ENCODE data around the gene FAM118B. TPM values are rescaled to one million over a fixed set of nuclear protein-coding genes. Genes with fewer than 3 reads are reported as not detected.

FAM118B gene
- total and polyA plus RNA-seq, 8 donors, result 6.9 to 50.7 (median 23.5) TPM

DNA sequence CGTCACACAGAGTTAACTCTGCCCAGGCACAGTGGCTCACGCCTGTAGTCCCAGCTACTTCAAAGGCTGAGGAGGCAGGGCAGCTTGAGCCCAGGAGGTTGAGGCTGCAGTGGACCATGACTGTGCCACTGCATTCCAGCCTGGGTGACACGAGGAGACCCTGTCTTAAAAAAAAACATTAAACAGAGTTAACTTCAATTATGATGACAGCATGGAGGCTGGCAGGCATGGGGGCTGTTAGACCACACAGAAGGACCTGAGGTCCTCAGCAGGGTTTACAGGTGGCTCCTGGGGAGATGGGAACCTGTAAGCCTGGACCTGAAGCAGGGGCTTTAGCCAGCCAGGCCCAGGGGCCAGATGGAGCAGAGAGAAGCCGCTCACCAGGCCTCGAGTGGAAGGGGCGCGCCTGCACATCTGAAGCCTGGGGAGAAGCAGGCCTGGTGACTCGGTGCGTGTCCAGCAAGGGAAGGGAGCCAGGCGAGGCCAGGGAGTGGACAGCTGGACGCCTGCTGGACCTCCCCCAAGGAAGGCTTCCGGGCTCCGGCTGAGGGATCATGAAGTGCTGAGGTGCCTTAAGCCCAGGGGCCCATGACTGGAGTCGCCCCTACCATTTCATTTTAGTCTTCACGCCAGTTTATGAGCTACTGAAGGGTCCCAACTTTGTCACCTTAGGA is 25.4 kb upstream of the FAM118B start:
- no peaks in the 10 kb centered on the region for H3K9me3 ChIP-seq
- H3K4me1 ChIP-seq, result no peaks in the 10 kb centered on the region
- 71 to 85% (median 72%) methylated on average over 8 to 15 of the region's 15 CpGs for WGBS, 5 donors
- peak in 1 of 2 donors; percentile 40 for DNase-seq
- H3K36me3 ChIP-seq, result peaks cover 0 to 50% (median 27%) of the 10 kb centered on the region in 4 donors
- no peak overlapping the region for H3K27ac ChIP-seq
- H3K27me3 ChIP-seq, result no peaks in the 10 kb centered on the region
- no peak overlapping the region for H3K4me3 ChIP-seq
- TF ChIP-seq POLR2A (IDR thresholded peaks at IDR 0.05), result no peak
- TF ChIP-seq POLR2AphosphoS5 (IDR thresholded peaks at IDR 0.05), result no peak
- TF ChIP-seq, protein P1, sequence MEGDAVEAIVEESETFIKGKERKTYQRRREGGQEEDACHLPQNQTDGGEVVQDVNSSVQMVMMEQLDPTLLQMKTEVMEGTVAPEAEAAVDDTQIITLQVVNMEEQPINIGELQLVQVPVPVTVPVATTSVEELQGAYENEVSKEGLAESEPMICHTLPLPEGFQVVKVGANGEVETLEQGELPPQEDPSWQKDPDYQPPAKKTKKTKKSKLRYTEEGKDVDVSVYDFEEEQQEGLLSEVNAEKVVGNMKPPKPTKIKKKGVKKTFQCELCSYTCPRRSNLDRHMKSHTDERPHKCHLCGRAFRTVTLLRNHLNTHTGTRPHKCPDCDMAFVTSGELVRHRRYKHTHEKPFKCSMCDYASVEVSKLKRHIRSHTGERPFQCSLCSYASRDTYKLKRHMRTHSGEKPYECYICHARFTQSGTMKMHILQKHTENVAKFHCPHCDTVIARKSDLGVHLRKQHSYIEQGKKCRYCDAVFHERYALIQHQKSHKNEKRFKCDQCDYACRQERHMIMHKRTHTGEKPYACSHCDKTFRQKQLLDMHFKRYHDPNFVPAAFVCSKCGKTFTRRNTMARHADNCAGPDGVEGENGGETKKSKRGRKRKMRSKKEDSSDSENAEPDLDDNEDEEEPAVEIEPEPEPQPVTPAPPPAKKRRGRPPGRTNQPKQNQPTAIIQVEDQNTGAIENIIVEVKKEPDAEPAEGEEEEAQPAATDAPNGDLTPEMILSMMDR (IDR thresholded peaks at IDR 0.05), result no peak
- TF ChIP-seq EP300 (IDR thresholded peaks at IDR 0.05), result no peak
- intact Hi-C loops (cut with DNase I; ENCODE audit: low total_unique reads), result loop anchor here (5.0 kb wide), 2 partner anchors 249 to 264 kb away; no protein-coding TSS in a partner anchor

DNA sequence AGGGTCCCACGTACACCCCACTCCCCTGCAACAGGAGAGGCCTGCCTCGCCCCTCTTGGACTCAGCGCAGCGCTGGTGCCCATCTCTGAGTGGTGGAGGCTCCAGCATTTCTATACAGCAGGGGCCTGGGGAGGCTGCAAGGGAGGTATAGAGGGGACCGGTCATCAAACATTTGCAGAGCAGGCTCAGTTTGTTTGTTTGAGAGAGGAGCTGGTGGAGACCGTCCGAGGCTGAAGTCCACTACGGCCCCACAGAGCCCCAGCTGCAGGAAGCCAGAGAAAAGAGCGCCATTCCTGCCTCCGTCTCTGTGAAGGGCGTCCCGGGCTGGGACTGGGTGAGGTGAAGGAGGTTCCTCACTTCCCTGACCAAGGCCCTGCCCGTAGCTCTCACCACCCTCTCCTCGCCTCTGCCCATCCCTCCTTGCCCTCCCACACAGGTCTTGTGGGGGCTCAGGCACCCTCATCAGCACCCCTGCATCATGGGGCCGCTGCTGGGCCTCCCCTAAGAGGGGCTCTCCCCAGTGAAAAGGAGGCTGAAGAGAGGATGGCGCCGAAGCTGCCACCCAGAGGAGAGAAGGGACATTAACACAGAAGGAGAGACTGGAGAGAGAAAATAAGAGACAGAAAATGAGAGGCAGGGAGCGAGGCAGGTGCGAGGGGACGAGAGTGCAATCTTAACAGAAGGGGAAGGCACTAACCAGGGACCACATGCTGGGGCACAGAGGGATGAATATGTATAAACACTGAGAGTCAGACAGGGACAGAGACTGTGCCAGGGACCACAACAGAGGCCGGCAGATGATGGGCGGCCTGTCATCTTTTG is 24.7 kb upstream of the FAM118B start:
- H3K4me1 ChIP-seq, result peaks cover 0 to 2% (median 0%) of the 10 kb centered on the region in 4 donors
- no peaks in the 10 kb centered on the region for H3K27me3 ChIP-seq
- no peak for DNase-seq
- H3K36me3 ChIP-seq, result peaks cover 3 to 58% (median 34%) of the 10 kb centered on the region in 4 donors
- no peaks in the 10 kb centered on the region for H3K9me3 ChIP-seq
- intact Hi-C loops (cut with DNase I; ENCODE audit: low total_unique reads), result loop anchor here (5.0 kb wide), 2 partner anchors 250 to 265 kb away; no protein-coding TSS in a partner anchor
- TF ChIP-seq POLR2A (IDR thresholded peaks at IDR 0.05) (no peak), POLR2AphosphoS5 (IDR thresholded peaks at IDR 0.05) (no peak), EP300 (IDR thresholded peaks at IDR 0.05) (no peak)
- H3K27ac ChIP-seq, result no peak overlapping the region
- 69 to 76% (median 74%) methylated on average over 21 to 22 of the region's 22 CpGs for WGBS, 5 donors
- H3K4me3 ChIP-seq, result no peak overlapping the region

DNA sequence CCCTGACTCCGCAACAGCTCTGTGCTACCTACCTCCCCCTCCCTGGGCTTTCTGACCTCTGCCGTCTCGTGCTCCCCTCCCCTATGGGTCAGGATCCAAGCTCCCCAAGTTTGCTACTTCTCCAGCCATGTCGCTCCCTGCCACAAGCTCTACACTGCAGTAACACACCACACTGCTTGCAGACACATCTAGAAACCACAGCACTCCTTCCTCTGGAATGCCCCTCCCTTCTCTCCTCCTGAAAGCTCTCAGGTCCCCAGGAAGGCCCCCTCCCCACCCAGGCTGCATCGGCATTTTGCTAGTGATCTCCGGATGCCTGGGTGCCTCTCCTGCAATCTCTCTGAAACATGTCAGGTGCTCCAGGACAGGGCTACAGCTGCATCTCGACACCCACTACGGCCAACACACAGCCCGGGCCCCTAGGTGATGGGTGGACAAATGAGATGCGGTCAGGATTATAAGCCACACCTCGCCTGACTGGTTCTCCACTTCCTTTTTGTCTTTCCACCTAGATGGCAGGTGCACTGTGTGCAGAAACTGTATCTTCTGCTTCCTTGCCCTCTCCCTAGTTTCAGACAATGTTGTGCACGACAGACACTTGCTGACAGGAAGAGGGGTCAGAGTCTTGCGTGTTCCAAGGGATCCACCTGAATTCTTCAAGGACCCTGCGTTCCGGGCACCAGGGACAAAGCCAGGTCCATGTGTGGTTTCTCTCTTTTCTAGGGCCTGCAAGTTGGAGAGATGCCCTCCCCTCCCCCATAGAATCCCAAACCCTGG is 23.1 kb upstream of the FAM118B start:
- Histone ChIP-seq H3K9me3 (no peaks in the 10 kb centered on the region), H3K4me3 (no peak overlapping the region), H3K4me1 (peaks cover 0 to 11% (median 3%) of the 10 kb centered on the region in 4 donors), H3K27ac (no peak overlapping the region), H3K27me3 (no peaks in the 10 kb centered on the region), H3K36me3 (peaks cover 8 to 74% (median 50%) of the 10 kb centered on the region in 4 donors)
- 82 to 86% (median 83%) methylated on average over 15 of the region's 15 CpGs for WGBS, 5 donors
- no peak for TF ChIP-seq POLR2AphosphoS5 (IDR thresholded peaks at IDR 0.05)
- TF ChIP-seq, protein P1 (IDR thresholded peaks at IDR 0.05), result no peak
- TF ChIP-seq EP300 (IDR thresholded peaks at IDR 0.05), result no peak
- no peak for TF ChIP-seq POLR2A (IDR thresholded peaks at IDR 0.05)
- intact Hi-C loops (cut with DNase I; ENCODE audit: low total_unique reads), result loop anchor here (5.0 kb wide), 2 partner anchors 251 to 266 kb away; no protein-coding TSS in a partner anchor
- DNase-seq, result no peak

DNA sequence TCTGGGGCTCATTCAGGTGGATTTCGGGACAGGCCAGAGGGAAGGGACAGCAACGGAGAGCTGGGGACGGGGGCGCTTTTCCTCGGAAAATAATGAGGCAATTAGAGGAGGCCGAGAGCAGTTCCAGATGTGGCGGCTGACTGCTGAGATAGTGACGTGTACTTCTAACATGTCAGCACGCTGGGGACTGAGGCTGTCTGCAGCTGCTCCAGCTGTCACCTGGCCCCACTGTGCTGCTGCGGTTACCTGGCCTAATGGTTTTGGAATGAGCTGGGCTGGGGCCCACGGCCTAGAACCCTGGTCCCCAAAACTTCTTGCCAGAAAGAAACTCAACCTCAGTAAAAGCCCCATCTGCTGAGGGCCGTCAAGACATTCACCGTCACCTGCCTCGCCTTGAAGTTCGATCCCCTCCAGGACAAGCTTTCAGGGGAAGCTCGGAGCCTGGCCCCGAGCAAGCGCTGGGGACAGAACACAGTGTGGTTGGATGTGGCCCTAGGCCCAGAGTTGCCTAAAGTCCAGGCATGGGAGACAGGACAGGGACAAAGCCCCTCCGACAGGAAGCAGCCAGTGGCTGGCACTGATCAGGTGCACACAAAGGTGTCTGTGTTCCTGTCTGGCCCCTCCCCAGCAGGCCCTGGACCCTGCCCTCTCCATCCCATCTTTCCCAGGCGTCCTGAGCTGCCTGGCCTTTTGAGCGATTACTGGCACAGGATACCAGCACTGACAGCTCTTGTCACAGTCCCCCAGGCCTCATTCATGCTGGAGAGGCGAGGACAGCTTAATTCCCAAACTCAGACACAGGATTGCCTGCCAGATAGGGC is 22.3 kb upstream of the FAM118B start:
- intact Hi-C loops (cut with DNase I; ENCODE audit: low total_unique reads), result loop anchor here (5.0 kb wide), 2 partner anchors 252 to 267 kb away; no protein-coding TSS in a partner anchor
- H3K27me3 ChIP-seq, result no peaks in the 10 kb centered on the region
- H3K36me3 ChIP-seq, result peaks cover 10 to 75% (median 51%) of the 10 kb centered on the region in 4 donors
- no peaks in the 10 kb centered on the region for H3K9me3 ChIP-seq
- no peak for DNase-seq
- peaks cover 0 to 17% (median 3%) of the 10 kb centered on the region in 4 donors for H3K4me1 ChIP-seq
- TF ChIP-seq, protein P1 (IDR thresholded peaks at IDR 0.05), result no peak
- no peak for TF ChIP-seq POLR2AphosphoS5 (IDR thresholded peaks at IDR 0.05)
- no peak for TF ChIP-seq POLR2A (IDR thresholded peaks at IDR 0.05)
- TF ChIP-seq EP300 (IDR thresholded peaks at IDR 0.05), result no peak
- WGBS, 5 donors, result 82 to 91% (median 89%) methylated on average over 22 of the region's 22 CpGs
- H3K4me3 ChIP-seq, result no peak overlapping the region
- no peak overlapping the region for H3K27ac ChIP-seq

All from stomach (tissue), 9 donors.